GM23338 (cell line): Measurements from ENCODE around the gene LRRC27. TPM values are rescaled to one million over a fixed set of nuclear protein-coding genes. Genes with fewer than 3 reads are reported as not detected.

Experiments used
- ATAC-seq: fragments of 200-7000 bp; cut with Tn5 transposase; 3 replicates; pipeline ENCODE4 v1.9.1; 2020
- DNase-seq: peaks from one replicate; pipeline ENCODE4 v3.0.0-alpha.2; 2015; ENCODE audit warnings: low spot score
- H2AFZ ChIP-seq: fragments of 200-600 bp; sonication (generic); 2 replicates; pipeline ENCODE4 v1.8.0; 2016; ENCODE audit warnings: antibody characterized with exemption, mild to moderate bottlenecking, moderate library complexity
- H3F3A ChIP-seq: fragments of 200-600 bp; sonication (generic); replicated peaks from 2 replicates; pipeline ENCODE4 v1.8.0; 2017; ENCODE audit warnings: antibody characterized with exemption, mixed run types, low read depth
- H3K27ac ChIP-seq: fragments of 200-600 bp; sonication (generic); 2 replicates; pipeline ENCODE4 v1.6.1; 2016; ENCODE audit warnings: low read depth
- H3K27me3 ChIP-seq: fragments of 200-600 bp; sonication (generic); 2 replicates; pipeline ENCODE4 v1.8.0; 2016; ENCODE audit warnings: mild to moderate bottlenecking, mixed run types, moderate library complexity; ENCODE audit not compliant: insufficient read depth
- H3K36me3 ChIP-seq: fragments of 200-600 bp; sonication (generic); 2 replicates; pipeline ENCODE4 v1.8.0; 2016; ENCODE audit warnings: mild to moderate bottlenecking; ENCODE audit not compliant: insufficient read depth
- H3K4me1 ChIP-seq: fragments of 200-600 bp; sonication (generic); 2 replicates; pipeline ENCODE4 v1.8.0; 2016; ENCODE audit warnings: mild to moderate bottlenecking, moderate library complexity; ENCODE audit not compliant: insufficient read depth
- H3K4me2 ChIP-seq: fragments of 200-600 bp; sonication (generic); 2 replicates; pipeline ENCODE4 v1.7.1; 2017; ENCODE audit warnings: mixed run types
- H3K4me3 ChIP-seq: fragments of 200-600 bp; sonication (generic); 2 replicates; pipeline ENCODE4 v1.6.1; 2016; ENCODE audit warnings: mixed run types
- H3K79me2 ChIP-seq: fragments of 200-600 bp; sonication (generic); replicated peaks from 2 replicates; pipeline ENCODE4 v1.8.0; 2017; ENCODE audit warnings: mild to moderate bottlenecking; ENCODE audit not compliant: insufficient read depth
- H3K9me2 ChIP-seq: fragments of 200-600 bp; sonication (generic); 2 replicates; pipeline ENCODE4 v1.8.0; 2017; ENCODE audit not compliant: insufficient read depth
- H4K20me1 ChIP-seq: fragments of 200-600 bp; sonication (generic); replicated peaks from 2 replicates; pipeline ENCODE4 v1.8.0; 2017; ENCODE audit warnings: mild to moderate bottlenecking; ENCODE audit not compliant: insufficient read depth
- H3K27ac Mint-ChIP-seq: 2 replicates; pipeline ENCODE4 v1.8.0; 2020; ENCODE audit warnings: inconsistent platforms, mild to moderate bottlenecking, moderate library complexity, mixed read lengths
- H3K27me3 Mint-ChIP-seq: 3 replicates; pipeline ENCODE4 v1.8.0; 2022; ENCODE audit warnings: low read depth, mild to moderate bottlenecking, moderate library complexity, mixed read lengths, inconsistent platforms; ENCODE audit not compliant: insufficient read depth, poor library complexity
- H3K36me3 Mint-ChIP-seq: 3 replicates; pipeline ENCODE4 v1.8.0; 2021; ENCODE audit warnings: low read depth, mild to moderate bottlenecking, inconsistent platforms, moderate library complexity, mixed read lengths
- H3K4me1 Mint-ChIP-seq: 3 replicates; pipeline ENCODE4 v1.8.0; 2020; ENCODE audit warnings: mild to moderate bottlenecking, inconsistent platforms, mixed read lengths
- H3K4me3 Mint-ChIP-seq: 3 replicates; pipeline ENCODE4 v1.8.0; 2021; ENCODE audit warnings: moderate library complexity, mild to moderate bottlenecking, inconsistent platforms, mixed read lengths
- H3K9me3 Mint-ChIP-seq: 3 replicates; pipeline ENCODE4 v1.8.0; 2020; ENCODE audit warnings: moderate library complexity, mild to moderate bottlenecking, inconsistent platforms, mixed read lengths
- CREB1 ChIP-seq: fragments of 250-450 bp; sonication (Bioruptor Pico); IDR thresholded peaks from 2 replicates; pipeline ENCODE4 v1.5.0; 2020; ENCODE audit warnings: low read depth, mild to moderate bottlenecking, moderate library complexity
- CTCF ChIP-seq, 2 experiments: fragments of 200-600 bp in 1 of 2; sonication (generic) in 1 of 2; conservative IDR thresholded peaks; 2 replicates each; pipeline versions ENCODE4 v1.5.1 to v1.6.1; 2016 to 2017; ENCODE audit warnings: antibody characterized with exemption in 2 of 2, low read depth in 2 of 2, mild to moderate bottlenecking in 2 of 2, moderate library complexity in 1 of 2
- ETS1 ChIP-seq: IDR thresholded peaks from 2 replicates; pipeline ENCODE4 v1.6.1; 2016; ENCODE audit warnings: antibody characterized with exemption
- EZH2 ChIP-seq: fragments of 200-600 bp; sonication (generic); IDR thresholded peaks from one replicate; pipeline ENCODE4 v1.8.0; 2017; ENCODE audit warnings: antibody characterized with exemption, mild to moderate bottlenecking, low read depth; ENCODE audit not compliant: unreplicated experiment
- EZH2phosphoT487 ChIP-seq: fragments of 200-600 bp; sonication (generic); IDR thresholded peaks from one replicate; pipeline ENCODE4 v1.8.1; 2018; ENCODE audit warnings: antibody characterized with exemption; ENCODE audit not compliant: unreplicated experiment
- JUNB ChIP-seq: IDR thresholded peaks from one replicate; pipeline ENCODE4 v1.6.1; 2016; ENCODE audit warnings: antibody characterized with exemption; ENCODE audit not compliant: unreplicated experiment
- STAT1 ChIP-seq: IDR thresholded peaks from one replicate; pipeline ENCODE4 v1.6.1; 2016; ENCODE audit warnings: antibody characterized with exemption; ENCODE audit not compliant: unreplicated experiment
- ZNF331 ChIP-seq: fragments of 250-450 bp; sonication (Bioruptor Pico); IDR thresholded peaks from 2 replicates; pipeline ENCODE4 v1.5.0; 2020; ENCODE audit warnings: low read depth, mild to moderate bottlenecking, moderate library complexity
- polyA plus RNA-seq: library from polyadenylated mRNA; unstranded; fragments of >200 nt; fragmentation: Nextera tagmentation; extraction: Ambion mirVana; gene quantifications from 2 replicates; pipeline ENCODE4 v1.2.1, GENCODE V29; 2016
- total RNA-seq: library from RNA; depleted of rRNA; stranded (reverse); fragments of >200 nt; shearing (Covaris generic); gene quantifications from 2 replicates; pipeline ENCODE4 v1.2.3, GENCODE V29; 2014
- TF ChIP-seq, protein P1 (sequence below): IDR thresholded peaks from one replicate; pipeline ENCODE4 v1.6.1; 2018; ENCODE audit warnings: antibody characterized with exemption; ENCODE audit not compliant: unreplicated experiment

The LRRC27 gene
- total and polyA plus RNA-seq, 2 experiments from 2014 or later = 2.9 to 3.5 TPM

DNA sequence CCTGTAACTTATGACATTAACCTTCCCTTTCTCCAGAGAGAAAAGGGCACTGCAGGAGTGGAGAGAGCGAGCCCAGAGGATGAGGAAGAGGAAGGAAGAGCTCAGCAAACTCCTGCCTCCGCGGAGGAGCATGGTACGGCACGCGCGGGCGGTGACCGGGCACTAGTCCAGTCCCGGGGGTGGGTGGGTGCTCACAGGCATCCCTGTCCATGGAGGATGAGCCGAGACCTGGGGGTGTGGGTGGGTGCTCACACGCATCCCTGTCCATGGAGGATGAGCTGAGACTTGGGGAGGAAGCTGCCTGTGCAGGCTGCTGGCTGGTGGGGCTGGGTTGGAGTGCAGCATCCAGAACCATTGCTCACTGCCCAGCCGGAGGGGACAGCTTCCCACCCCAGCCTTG, 23.8 kb downstream of the LRRC27 start (continued):
- TF ChIP-seq ETS1 = no peak
- no peak for TF ChIP-seq CTCF (conservative IDR thresholded peaks at IDR 0.05; ENCODE audit: low read depth in 2 of 2)
- TF ChIP-seq STAT1 = no peak
- TF ChIP-seq, protein P1, sequence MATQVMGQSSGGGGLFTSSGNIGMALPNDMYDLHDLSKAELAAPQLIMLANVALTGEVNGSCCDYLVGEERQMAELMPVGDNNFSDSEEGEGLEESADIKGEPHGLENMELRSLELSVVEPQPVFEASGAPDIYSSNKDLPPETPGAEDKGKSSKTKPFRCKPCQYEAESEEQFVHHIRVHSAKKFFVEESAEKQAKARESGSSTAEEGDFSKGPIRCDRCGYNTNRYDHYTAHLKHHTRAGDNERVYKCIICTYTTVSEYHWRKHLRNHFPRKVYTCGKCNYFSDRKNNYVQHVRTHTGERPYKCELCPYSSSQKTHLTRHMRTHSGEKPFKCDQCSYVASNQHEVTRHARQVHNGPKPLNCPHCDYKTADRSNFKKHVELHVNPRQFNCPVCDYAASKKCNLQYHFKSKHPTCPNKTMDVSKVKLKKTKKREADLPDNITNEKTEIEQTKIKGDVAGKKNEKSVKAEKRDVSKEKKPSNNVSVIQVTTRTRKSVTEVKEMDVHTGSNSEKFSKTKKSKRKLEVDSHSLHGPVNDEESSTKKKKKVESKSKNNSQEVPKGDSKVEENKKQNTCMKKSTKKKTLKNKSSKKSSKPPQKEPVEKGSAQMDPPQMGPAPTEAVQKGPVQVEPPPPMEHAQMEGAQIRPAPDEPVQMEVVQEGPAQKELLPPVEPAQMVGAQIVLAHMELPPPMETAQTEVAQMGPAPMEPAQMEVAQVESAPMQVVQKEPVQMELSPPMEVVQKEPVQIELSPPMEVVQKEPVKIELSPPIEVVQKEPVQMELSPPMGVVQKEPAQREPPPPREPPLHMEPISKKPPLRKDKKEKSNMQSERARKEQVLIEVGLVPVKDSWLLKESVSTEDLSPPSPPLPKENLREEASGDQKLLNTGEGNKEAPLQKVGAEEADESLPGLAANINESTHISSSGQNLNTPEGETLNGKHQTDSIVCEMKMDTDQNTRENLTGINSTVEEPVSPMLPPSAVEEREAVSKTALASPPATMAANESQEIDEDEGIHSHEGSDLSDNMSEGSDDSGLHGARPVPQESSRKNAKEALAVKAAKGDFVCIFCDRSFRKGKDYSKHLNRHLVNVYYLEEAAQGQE = no peak
- no peak for TF ChIP-seq EZH2
- TF ChIP-seq ZNF331 (CRISPR knock-in tag) = no peak
- TF ChIP-seq EZH2phosphoT487 = no peak

GRCh38 chr10:132356621-132357195, 24.7 kb downstream of the LRRC27 start:
- Histone ChIP-seq H3K36me3 (no peaks in the 10 kb centered on the region), H3K27ac (no peak overlapping the region)
- ATAC-seq = no peak

More at GRCh38 chr10:132356621-132357195, 24.7 kb downstream of the LRRC27 start:
- Mint-ChIP-seq H3K4me3 (no peak overlapping the region), H3K27ac (no peak overlapping the region), H3K36me3 (peaks cover 3% of the 10 kb centered on the region; the same call in 1 of the 3 replicates), H3K9me3 (no peaks in the 10 kb centered on the region; the same call in 2 of the 3 replicates), H3K4me1 (peaks cover 8% of the 10 kb centered on the region), H3K27me3 (peaks cover 12% of the 10 kb centered on the region)
- Histone ChIP-seq H3K79me2 (no peaks in the 10 kb centered on the region), H3K4me1 (no peaks in the 10 kb centered on the region), H3K27me3 (no peaks in the 10 kb centered on the region), H4K20me1 (no peaks in the 10 kb centered on the region), H3K9me2 (no peaks in the 10 kb centered on the region), H2AFZ (no peak overlapping the region), H3K4me3 (no peak overlapping the region), H3K4me2 (no peak overlapping the region), H3F3A (no peaks in the 10 kb centered on the region)
- no peak for TF ChIP-seq EZH2
- TF ChIP-seq CREB1 (CRISPR knock-in tag) = no peak
- no peak for TF ChIP-seq ZNF331 (CRISPR knock-in tag)
- no peak for TF ChIP-seq JUNB
- no peak for TF ChIP-seq EZH2phosphoT487
- TF ChIP-seq, protein P1 = no peak
- no peak for TF ChIP-seq STAT1
- DNase-seq = no peak
